GM12878 (cell line): ENCODE results near the gene RPS16.

Experiments
- HDAC6 ChIP-seq: fragments of 200-600 bp; sonication (generic); IDR thresholded peaks from one replicate; pipeline ENCODE4 v1.8.0; 2017; ENCODE audit warnings: antibody characterized with exemption; ENCODE audit not compliant: unreplicated experiment
- TF ChIP-seq, protein P1 (sequence below), 3 experiments: IDR thresholded peaks in 2 of 3; conservative IDR thresholded peaks in 1 of 3; 2 replicates each; pipeline ENCODE4 v1.5.1; 2011; ENCODE audit warnings: low read depth in 3 of 3, low read length in 3 of 3, mild to moderate bottlenecking in 3 of 3, control low read depth in 2 of 3, moderate library complexity in 2 of 3, inconsistent platforms in 1 of 3, mixed read lengths in 1 of 3; ENCODE audit not compliant: control insufficient read depth in 2 of 3, insufficient read depth in 1 of 3; ENCODE audit errors: extremely low read depth in 1 of 3

DNA sequence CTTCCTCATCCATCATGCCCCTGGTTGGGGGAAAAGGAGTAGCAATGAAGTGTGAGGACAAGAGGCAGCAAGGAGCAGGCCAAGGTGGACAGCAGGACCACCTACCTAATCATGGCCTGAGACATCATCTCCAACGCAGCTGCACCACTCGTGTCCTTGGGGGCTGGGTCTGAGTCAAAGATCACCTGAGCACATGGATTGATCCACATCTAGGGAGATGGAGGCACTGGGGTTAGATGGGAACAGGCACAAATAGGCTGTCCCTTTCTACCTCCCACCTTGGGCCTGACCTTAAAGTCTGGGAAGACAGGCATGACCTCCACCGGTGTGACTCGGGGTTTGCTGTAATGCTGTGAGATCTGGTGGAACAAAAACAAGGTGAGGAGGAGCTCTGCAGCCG, 47.1 kb downstream of the RPS16 start:
- TF ChIP-seq HDAC6: no peak
- TF ChIP-seq, protein P1, sequence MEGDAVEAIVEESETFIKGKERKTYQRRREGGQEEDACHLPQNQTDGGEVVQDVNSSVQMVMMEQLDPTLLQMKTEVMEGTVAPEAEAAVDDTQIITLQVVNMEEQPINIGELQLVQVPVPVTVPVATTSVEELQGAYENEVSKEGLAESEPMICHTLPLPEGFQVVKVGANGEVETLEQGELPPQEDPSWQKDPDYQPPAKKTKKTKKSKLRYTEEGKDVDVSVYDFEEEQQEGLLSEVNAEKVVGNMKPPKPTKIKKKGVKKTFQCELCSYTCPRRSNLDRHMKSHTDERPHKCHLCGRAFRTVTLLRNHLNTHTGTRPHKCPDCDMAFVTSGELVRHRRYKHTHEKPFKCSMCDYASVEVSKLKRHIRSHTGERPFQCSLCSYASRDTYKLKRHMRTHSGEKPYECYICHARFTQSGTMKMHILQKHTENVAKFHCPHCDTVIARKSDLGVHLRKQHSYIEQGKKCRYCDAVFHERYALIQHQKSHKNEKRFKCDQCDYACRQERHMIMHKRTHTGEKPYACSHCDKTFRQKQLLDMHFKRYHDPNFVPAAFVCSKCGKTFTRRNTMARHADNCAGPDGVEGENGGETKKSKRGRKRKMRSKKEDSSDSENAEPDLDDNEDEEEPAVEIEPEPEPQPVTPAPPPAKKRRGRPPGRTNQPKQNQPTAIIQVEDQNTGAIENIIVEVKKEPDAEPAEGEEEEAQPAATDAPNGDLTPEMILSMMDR (IDR thresholded peaks at IDR 0.05 in 2 of 3, conservative IDR thresholded peaks at IDR 0.05 in 1 of 3; ENCODE audit: control insufficient read depth in 2 of 3, extremely low read depth in 1 of 3, insufficient read depth in 1 of 3, low read depth in 3 of 3, low read length in 3 of 3): no peak
